Endothelial cell (in vitro differentiated cells): ENCODE results near the gene PTPRT. TPM values are rescaled to one million over a fixed set of nuclear protein-coding genes. Genes with fewer than 3 reads are reported as not detected.

Source experiments
- DNase-seq: peaks from one replicate; pipeline ENCODE4 v3.0.0; 2021; ENCODE audit warnings: low spot score
- H3K27ac Mint-ChIP-seq: one replicate; pipeline ENCODE4 v1.8.0; 2021; ENCODE audit warnings: mixed read lengths, inconsistent platforms; ENCODE audit not compliant: unreplicated experiment
- H3K27me3 Mint-ChIP-seq: one replicate; pipeline ENCODE4 v1.8.0; 2021; ENCODE audit warnings: mild to moderate bottlenecking, moderate library complexity, mixed read lengths, inconsistent platforms; ENCODE audit not compliant: unreplicated experiment
- H3K36me3 Mint-ChIP-seq: one replicate; pipeline ENCODE4 v1.8.0; 2021; ENCODE audit warnings: mild to moderate bottlenecking, low read depth, mixed read lengths, inconsistent platforms; ENCODE audit not compliant: unreplicated experiment
- H3K4me1 Mint-ChIP-seq: one replicate; pipeline ENCODE4 v1.8.0; 2021; ENCODE audit warnings: mild to moderate bottlenecking, mixed read lengths, inconsistent platforms; ENCODE audit not compliant: unreplicated experiment
- H3K4me3 Mint-ChIP-seq: one replicate; pipeline ENCODE4 v1.8.0; 2021; ENCODE audit warnings: mild to moderate bottlenecking, mixed read lengths, inconsistent platforms; ENCODE audit not compliant: unreplicated experiment
- H3K9me3 Mint-ChIP-seq: one replicate; pipeline ENCODE4 v1.8.0; 2021; ENCODE audit warnings: mixed read lengths, inconsistent platforms; ENCODE audit not compliant: unreplicated experiment
- total RNA-seq: library from RNA; stranded (reverse); fragmentation: NEBNext Ultra II Directional; extraction: Animal tissue kit (Norgen Biotek cat#: 25700); gene quantifications from one replicate; pipeline ENCODE4 v1.2.1, GENCODE V29; 2021; ENCODE audit not compliant: unreplicated experiment
- TF ChIP-seq, protein P1 (sequence below): fragments of 200-600 bp; sonication (generic); IDR thresholded peaks from one replicate; pipeline ENCODE4 v1.5.0; 2021; ENCODE audit warnings: antibody characterized with exemption; ENCODE audit not compliant: unreplicated experiment

PTPRT gene
- total RNA-seq, 1 donor from 2014 or later = 0.10 TPM

DNA sequence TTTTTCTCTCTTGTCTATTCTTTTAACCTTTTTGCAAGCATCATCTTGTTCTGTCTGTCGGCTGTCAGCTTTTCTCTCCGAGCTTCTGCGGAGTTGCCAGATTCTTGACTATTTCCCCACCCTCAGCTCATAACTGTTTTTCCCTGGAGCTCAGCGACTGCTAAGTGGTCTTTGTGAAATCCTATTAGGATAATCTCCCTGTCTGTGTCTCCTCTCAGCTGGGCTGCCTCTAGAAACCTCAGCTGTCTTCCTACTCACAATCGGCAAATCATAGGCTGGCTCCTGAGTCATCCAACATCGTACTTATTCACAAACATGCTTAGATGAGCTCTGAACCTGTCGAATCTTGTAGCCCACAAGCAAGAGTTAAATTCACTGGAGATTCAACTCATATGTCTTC is 332.3 kb downstream of the PTPRT start:
- no peaks in the 10 kb centered on the region for H3K27me3 Mint-ChIP-seq
- H3K27ac Mint-ChIP-seq = no peak overlapping the region
- no peak for DNase-seq
- H3K36me3 Mint-ChIP-seq = no peaks in the 10 kb centered on the region
- H3K9me3 Mint-ChIP-seq = peaks cover 33% of the 10 kb centered on the region
- no peaks in the 10 kb centered on the region for H3K4me1 Mint-ChIP-seq
- H3K4me3 Mint-ChIP-seq = no peak overlapping the region
- TF ChIP-seq, protein P1, sequence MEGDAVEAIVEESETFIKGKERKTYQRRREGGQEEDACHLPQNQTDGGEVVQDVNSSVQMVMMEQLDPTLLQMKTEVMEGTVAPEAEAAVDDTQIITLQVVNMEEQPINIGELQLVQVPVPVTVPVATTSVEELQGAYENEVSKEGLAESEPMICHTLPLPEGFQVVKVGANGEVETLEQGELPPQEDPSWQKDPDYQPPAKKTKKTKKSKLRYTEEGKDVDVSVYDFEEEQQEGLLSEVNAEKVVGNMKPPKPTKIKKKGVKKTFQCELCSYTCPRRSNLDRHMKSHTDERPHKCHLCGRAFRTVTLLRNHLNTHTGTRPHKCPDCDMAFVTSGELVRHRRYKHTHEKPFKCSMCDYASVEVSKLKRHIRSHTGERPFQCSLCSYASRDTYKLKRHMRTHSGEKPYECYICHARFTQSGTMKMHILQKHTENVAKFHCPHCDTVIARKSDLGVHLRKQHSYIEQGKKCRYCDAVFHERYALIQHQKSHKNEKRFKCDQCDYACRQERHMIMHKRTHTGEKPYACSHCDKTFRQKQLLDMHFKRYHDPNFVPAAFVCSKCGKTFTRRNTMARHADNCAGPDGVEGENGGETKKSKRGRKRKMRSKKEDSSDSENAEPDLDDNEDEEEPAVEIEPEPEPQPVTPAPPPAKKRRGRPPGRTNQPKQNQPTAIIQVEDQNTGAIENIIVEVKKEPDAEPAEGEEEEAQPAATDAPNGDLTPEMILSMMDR = no peak

DNA sequence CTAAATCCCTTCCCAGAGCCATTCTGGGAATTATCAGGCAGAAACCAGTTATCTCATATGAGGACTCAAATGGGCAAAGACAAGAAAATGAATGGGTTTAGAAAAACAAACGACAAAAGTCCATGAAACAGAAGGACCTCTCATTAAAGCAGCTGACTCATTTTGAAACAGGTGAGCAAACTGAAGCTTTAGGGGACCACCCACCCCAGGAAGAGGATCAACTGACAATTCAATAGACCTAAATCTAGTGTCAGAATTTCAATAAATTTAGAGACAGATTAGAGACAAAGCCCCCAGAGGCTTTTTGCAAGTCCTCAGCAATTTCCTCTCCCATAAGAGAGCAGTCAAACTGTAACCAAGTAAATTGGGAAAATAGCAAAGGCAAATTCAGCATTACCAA is 333.8 kb downstream of the PTPRT start:
- Mint-ChIP-seq H3K27ac (no peak overlapping the region), H3K4me1 (no peaks in the 10 kb centered on the region), H3K4me3 (no peak overlapping the region), H3K9me3 (peaks cover 24% of the 10 kb centered on the region), H3K27me3 (no peaks in the 10 kb centered on the region), H3K36me3 (peaks cover 4% of the 10 kb centered on the region)
- TF ChIP-seq, protein P1 = no peak
- DNase-seq = no peak

GRCh38 chr20:42852691-42853090 is 337.0 kb downstream of the PTPRT start:
- peaks cover 7% of the 10 kb centered on the region for H3K36me3 Mint-ChIP-seq
- peaks cover 32% of the 10 kb centered on the region for H3K9me3 Mint-ChIP-seq
- DNase-seq = no peak
- TF ChIP-seq, protein P1 = no peak
- no peak overlapping the region for H3K27ac Mint-ChIP-seq
- peaks cover 2% of the 10 kb centered on the region for H3K27me3 Mint-ChIP-seq
- no peaks in the 10 kb centered on the region for H3K4me1 Mint-ChIP-seq
- H3K4me3 Mint-ChIP-seq = no peak overlapping the region

- TF ChIP-seq, protein P1 = no peak
- Mint-ChIP-seq H3K4me3 (no peak overlapping the region), H3K4me1 (no peaks in the 10 kb centered on the region), H3K27me3 (peaks cover 4% of the 10 kb centered on the region), H3K36me3 (peaks cover 12% of the 10 kb centered on the region), H3K27ac (no peak overlapping the region), H3K9me3 (peaks cover 46% of the 10 kb centered on the region)
- no peak for DNase-seq
Measured at GRCh38 chr20:42846784-42847490, 342.8 kb downstream of the PTPRT start.

DNA sequence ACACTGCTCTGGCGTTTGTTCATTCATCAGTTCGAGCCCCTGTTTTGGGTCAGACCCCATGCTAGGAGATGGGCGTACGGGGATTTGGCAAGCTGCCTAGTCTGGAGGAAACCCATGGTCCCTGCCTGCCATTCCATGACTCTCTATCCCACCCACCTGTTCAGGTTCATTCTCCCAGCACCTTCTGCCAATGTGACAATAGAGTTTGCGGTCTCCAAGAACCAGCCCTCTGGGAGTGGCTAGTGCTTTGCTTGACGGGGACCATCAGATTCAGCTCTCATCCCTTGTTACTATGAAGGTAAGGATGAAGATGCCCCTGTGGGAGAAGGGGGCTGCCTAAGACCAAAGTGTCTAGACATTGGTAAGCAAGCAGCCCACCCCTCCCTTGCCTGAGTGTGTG is 345.0 kb downstream of the PTPRT start:
- DNase-seq = no peak
- TF ChIP-seq, protein P1 = no peak
- Mint-ChIP-seq H3K4me3 (no peak overlapping the region), H3K27me3 (peaks cover 1% of the 10 kb centered on the region), H3K36me3 (peaks cover 5% of the 10 kb centered on the region), H3K4me1 (no peaks in the 10 kb centered on the region), H3K27ac (no peak overlapping the region), H3K9me3 (peaks cover 43% of the 10 kb centered on the region)
